ENCODE data around the gene VWA8.

DNA sequence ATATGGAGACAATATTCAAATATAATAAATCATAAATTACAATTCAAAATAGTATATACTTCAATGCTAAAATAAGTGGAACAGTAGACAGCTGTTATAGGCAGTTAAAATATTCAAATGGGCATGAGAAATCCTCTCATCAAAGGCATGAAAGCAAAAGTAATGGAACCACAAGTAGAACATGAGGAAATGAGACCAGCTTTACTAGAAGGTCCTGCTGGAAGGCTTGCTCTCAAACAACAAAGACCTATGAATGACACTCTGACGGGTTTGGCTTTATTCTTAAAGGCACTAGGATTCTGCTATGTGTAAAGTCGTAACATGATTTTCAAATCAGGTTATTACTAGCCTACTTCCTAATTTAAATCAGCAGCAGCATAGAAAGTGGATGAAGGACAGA lies 148.1 kb downstream of the VWA8 start:
- TF ChIP-seq POLR2AphosphoS5 (IDR thresholded peaks at IDR 0.05; ENCODE audit: low read depth, low read length) (no peak), TAF1 (IDR thresholded peaks at IDR 0.05; ENCODE audit: borderline replicate concordance, insufficient read depth, low read length) (no peak), REST (IDR thresholded peaks at IDR 0.05; ENCODE audit: insufficient read depth in 1 of 2, low read depth in 2 of 2, low read length in 2 of 2) (no peak)
